HL-60/S4 (cell line): ENCODE results near the gene CTNND2.

Experiments used
- in situ Hi-C: fragments of 300-500 bp; cut with MboI; formaldehyde crosslinking; loops from 2 replicates; pipeline ENCODE4 v1.14.3; 2022; ENCODE audit warnings: low sequenced_read_pairs

CTNND2 gene, protein sequence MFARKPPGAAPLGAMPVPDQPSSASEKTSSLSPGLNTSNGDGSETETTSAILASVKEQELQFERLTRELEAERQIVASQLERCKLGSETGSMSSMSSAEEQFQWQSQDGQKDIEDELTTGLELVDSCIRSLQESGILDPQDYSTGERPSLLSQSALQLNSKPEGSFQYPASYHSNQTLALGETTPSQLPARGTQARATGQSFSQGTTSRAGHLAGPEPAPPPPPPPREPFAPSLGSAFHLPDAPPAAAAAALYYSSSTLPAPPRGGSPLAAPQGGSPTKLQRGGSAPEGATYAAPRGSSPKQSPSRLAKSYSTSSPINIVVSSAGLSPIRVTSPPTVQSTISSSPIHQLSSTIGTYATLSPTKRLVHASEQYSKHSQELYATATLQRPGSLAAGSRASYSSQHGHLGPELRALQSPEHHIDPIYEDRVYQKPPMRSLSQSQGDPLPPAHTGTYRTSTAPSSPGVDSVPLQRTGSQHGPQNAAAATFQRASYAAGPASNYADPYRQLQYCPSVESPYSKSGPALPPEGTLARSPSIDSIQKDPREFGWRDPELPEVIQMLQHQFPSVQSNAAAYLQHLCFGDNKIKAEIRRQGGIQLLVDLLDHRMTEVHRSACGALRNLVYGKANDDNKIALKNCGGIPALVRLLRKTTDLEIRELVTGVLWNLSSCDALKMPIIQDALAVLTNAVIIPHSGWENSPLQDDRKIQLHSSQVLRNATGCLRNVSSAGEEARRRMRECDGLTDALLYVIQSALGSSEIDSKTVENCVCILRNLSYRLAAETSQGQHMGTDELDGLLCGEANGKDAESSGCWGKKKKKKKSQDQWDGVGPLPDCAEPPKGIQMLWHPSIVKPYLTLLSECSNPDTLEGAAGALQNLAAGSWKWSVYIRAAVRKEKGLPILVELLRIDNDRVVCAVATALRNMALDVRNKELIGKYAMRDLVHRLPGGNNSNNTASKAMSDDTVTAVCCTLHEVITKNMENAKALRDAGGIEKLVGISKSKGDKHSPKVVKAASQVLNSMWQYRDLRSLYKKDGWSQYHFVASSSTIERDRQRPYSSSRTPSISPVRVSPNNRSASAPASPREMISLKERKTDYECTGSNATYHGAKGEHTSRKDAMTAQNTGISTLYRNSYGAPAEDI (N-terminal part only)

DNA sequence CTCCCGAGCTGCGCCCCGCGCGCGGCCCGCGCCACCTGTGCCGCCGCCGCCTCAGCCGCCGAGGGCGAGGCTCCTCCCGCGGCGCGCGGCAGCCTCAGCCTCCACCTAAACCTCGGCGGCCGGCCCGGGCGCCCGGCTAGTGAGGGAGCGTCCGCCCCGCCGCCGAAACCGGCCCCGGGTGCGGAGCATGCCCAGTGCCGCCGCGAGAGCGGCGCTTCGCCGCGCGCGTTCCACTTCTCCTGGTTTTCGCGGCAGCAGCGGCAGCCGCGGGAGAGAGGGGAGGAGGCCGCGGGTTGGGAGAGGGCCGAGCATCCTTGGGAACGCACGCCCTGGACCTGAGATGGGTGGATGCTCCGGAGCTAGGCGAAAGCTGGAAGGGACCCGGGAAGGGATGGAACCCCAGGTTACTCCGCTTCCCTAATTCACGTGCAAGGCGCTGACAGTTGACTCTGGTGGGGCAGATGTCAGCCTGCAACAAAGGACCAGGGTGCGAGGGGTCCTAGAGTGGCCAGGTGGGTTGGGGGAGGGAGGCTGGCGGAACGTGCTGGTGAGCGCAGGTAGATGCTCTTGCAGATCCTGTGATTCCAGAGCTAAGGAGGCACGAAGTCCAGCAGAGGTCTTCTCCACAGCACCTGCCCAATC lies at the start of gene CTNND2:
TSS of gene CTNND2 (minus strand) at position 182 of the 642 bp plus-strand sequence. CDS start 593 bp downstream, outside the sequence.
- in situ Hi-C loops = no loop called here

DNA sequence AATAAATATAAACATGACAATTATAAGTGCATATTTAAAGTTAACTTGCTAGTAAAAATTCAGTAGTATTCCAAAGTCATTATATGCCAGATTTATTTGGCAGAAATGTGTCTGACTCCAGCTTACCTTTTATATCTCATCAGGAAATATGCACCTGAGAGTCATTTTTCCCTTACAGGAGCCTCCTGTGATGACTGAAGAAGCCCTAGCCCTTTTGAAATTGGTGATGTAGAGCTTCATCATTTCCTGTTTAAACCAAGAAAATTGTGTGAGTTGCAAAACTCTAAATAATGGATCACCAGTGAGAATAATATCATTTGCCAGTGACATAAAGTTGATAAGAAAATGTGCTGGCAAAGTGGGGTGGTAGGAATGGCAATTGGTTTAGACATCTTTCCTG lies 42.1 kb upstream of the CTNND2 start:
- in situ Hi-C loops = no loop called here

DNA sequence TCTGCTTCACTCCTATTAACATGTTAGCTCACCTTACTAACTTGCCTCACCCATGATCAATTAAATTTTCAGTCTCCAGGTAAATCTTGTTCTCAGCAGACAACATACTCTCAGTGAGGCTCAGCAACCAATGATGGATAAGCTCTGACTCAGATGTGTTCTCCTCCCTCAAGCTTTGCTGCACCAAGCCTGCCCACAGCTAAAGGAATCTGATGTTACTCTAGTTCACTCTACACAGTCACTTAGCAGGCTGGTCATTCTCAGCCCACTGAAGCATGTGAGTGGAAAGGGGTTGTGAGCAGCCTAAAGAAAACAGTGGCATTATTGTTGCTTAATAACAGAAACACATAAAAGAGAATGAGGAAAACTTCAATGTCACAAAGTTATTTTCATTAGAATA lies 37.3 kb upstream of the CTNND2 start:
- in situ Hi-C loops = no loop called here

DNA sequence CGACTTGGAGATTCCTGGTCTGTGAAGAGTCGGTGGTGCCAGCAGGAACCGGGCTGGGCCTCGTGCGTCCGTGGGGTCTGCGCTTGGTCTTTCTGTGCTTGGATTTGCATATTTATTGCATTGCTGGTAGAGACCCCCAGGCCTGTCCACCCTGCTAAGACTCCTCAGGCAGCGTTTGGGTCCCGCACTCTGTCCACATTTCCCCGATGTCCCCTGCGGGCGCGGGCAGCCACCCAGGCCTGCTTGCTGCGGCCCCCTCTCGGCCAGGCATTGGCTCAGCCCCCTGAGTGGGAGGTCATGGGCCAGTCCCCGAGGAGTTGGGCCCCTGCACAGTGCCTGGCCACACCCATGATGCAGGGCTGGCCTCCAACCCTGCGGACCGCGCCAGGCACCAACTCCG lies 27.4 kb upstream of the CTNND2 start:
- in situ Hi-C loops = no loop called here

DNA sequence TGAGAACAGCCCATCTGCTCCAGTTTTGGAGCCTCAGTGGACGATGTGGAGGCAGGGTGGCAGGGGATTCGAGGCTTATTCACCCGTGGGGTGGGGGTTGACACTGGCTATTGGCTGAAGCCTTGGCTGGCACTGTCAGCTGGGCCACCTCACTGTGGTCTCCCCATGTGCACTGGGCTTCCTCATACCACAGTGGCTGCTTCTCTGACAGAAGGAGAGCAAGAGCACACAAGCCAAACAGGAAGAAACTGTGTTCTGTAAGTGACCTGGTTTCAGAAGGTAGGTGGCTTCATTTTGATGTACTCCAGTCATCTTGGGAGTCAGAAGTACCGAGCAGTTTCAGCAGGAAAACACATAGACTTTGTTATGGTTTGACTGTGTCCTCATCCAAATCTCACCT lies 24.7 kb upstream of the CTNND2 start:
- in situ Hi-C loops = no loop called here

DNA sequence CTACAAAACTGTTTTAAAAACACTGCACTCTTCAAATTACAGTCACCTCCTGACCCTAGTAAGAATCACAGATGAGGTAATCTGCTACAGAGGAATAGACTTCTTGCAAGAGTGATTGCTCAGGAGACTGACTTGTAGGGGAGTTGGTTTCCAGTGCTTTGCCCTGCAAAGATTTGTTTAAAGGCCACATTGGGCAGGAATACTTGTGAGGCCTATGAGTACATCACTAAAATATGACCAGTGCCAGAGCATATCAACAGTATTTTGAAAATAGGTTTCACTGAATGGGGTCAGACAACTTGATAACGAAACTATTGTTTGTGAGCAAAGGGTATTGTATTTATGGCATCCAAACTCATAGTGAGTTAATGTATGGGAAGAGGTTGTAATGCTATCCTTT lies 21.5 kb upstream of the CTNND2 start:
- in situ Hi-C loops = no loop called here

DNA sequence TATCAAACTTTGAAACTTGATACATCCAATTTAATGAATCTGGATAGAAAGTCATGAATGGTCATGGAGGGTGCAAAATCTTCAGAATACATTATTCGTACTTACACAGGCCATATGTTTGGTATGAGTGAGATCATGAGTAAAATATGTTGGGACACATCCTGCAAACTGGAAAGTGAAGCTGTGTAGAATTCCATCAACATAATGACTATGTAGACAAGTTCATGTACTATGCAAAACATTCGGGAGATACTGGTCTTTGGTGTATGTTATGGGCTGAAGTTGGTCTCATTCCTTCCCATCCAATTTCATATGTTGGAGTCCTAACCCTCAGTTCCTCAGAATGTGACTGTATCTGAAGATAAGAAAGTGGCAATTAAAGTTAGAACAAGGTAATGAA lies 18.1 kb upstream of the CTNND2 start:
- in situ Hi-C loops = no loop called here

DNA sequence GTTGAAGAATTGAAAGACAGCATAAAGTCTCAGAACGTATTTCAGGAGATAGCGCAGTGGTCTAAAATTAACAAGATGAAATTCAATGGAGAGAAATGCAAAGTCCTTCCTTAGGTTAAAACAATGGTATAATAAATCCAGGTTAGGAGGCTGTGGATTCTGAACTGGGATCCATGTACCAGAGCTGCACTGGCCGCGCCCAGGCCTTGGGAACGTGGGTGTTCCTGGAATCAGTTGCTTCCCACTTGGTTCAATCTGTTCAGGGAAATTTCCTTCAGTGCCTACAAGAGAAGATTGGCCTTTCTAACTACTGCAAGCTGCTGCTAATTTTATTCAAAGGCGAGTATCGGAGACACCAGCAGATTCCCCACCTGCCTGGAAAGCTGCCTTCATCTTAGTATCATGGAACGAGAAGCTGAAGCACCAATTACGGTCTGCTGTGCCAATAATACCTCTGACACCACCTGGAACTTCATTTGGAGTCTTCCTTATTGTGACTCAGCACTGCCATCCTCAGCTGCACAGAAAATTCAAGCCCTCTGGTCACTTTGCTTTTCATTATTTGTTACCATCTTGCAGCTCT lies 14.3 kb upstream of the CTNND2 start:
- in situ Hi-C loops = no loop called here

DNA sequence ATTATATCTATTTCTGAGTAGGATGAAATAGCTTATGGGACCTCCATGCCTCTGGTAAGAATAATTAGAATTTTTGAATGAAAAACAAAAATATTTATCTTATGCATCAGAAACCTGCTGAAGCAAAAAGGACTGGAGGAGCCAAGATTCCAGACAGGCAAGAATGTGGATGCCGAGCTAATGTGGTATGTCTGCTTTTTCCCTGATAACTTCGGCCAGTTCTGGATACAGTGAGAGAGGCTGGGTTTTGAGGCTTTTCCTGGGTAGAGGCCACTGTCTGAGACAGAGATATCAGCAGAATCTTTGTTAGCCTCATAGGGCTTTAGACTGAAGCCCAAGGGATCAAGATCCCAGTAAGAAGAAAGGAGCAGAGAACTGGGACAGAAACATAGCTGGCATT lies 5.2 kb upstream of the CTNND2 start:
- in situ Hi-C loops = no loop called here

DNA sequence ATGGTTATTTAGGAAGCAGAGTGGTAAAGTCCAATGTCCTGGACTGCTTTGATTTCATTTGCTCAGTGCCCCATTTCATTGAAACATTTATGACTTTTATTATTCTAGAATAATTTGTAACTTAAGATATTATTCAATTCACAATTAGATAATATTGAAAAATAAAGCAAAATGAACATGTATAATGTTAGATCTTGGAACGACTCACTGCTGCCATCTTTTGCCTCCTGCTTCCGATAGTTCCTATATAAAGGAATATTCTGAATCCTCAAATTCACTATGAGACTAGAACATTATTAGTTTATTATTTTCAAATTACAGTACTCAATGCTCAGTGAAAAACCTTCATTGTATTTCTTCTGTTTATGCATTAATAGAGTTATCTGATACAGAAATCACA lies 2.3 kb upstream of the CTNND2 start:
- in situ Hi-C loops = no loop called here

DNA sequence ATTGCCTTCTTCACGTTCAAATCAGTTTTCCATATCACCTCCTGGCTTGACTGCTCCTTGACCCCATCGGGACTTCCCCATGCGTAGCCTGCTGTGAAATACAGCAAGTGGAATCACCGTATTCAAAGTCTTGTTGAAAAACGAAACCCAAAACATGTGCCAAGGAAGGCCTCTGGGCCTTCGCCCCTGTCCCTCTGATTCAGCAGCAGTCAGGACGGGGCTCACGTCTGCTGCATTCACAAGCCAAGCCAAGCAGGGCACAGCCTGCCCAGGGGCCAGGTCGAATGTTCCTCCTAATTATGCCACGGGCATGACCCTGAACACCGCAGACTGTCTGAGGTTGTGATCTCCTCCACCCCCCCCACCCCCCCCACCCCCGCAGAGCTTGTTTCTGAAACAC lies 960 bp upstream of the CTNND2 start:
- in situ Hi-C loops = no loop called here

DNA sequence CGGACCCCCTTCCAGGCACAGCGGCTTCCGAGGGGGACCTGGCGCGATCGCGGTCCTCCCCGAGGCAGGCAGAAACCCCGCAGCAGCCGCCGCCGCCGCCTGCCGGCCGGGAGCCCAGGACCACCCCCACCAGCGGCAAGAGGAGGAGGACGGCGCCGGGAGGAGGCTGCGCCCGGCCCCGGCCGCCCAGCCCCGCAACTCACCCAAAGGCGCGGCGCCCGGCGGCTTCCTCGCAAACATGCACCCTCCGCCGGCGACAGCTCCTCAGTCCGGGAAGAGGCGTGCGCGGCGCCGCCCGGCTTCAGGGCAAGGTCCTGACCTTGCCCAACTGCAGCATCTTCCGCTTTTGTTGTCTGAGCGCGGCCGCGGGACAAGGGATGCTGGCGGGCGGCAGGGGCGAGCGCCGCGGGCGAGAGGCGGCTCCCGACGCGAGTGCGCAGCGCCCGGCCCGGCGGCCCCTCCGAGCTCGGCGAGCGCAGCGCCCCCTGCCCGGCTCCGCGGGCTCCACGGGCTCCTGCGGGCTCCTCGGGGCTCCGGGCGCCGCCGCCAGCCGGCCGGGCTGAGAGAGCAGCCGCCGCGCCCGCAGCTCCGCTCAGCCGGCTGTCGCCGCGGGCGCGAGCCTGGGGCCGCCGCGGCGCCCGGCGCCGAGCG lies 507 bp downstream of the CTNND2 start:
- in situ Hi-C loops = no loop called here

DNA sequence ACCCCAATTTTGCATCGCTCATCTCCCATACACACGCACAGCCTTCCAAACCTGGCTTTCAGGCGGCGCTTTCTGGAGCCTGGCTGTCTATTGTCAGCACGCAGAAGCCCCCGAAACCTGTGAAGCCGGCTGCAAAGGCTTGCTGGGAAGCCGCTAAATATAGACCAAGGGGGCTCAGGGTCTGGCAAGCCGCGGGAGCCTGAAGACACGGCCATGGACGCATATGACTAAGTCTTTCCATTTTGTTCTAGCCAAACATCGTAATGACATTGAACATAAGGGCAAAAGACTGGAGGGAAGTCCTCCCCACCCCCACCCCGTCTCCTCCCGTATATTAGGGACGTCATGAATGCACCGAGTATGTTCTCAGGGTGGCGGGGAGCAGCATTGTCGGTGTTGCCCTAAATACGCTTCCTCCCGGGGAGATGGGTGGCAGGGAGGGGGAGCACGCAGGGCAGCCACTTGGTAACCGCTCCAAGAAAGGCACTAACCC lies 1.1 kb downstream of the CTNND2 start:
- in situ Hi-C loops = no loop called here

DNA sequence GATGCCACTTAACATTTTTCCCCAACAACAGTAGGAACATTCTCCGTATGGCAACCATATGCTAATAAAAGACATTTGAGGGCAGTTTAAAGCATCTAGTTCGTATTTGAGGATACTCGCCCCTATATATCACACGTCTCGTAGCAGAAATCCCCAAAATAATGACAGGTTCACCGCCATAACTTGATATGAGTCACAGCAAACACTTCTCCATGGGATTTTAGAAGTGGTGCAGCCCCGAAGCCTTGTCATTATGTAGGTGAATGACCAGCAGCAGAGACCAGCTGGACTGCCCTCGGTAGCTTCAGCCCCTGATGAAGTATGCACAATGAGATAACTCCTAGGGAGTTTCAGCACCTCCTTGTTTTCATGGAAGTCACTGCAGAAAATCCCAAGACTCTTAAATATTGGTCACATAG lies 2.0 kb downstream of the CTNND2 start:
- in situ Hi-C loops = no loop called here

DNA sequence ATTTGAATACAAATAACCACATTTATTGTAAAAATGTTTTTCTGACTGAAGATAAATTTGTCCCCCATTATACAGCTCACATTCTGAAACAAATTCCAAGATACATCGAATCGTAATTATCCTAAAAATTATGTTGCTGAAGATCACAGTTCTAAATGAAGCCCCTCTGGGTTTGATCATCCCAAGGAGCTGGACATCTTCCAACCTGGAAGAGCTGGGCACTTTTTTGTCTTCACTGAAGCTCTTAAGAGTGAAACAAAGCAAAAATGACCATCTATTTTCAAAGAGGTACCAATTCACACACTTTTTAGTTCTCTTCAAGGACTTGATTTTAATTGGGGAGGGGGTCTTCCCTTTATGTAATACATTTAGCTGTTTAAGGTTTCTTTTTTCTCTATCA lies 5.5 kb downstream of the CTNND2 start:
- in situ Hi-C loops = no loop called here

DNA sequence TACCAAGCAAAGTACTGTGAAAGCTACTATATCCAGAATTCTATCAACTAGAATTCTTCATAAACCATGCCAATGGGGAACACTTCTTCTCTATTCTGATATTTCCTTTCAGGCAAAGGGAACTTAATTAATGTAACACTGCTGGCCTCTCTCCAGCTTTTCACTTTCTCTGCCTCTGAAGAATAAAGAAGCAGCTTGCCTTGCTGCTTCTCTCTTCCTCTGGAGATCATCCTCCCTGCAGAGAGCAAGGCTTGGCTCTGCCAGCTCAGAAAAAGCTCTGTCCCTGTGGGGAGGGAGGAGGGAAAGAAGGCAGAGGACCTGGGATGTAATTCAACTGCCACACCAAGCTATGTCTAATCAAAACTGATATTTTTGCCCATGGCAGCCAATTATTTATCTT lies 6.5 kb downstream of the CTNND2 start:
- in situ Hi-C loops = no loop called here

DNA sequence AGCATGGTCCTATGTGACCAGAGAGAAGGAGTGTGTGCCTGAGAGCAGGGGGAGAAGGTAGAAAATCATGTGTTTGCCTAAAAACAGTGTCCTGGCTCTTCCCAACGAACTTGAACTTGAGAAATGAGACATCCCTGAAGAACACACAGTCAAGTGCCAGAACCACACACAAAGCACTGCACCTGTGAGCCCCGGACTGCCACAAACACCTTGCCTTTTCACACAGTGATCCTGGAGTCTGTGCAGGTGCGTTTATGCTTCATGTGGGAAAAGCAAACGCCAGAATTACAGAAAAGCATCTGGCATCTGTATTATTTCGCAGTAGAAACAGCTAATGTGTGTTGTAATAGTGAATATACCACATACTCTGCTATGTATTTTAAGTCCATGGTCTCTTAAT lies 9.3 kb downstream of the CTNND2 start:
- in situ Hi-C loops = no loop called here

DNA sequence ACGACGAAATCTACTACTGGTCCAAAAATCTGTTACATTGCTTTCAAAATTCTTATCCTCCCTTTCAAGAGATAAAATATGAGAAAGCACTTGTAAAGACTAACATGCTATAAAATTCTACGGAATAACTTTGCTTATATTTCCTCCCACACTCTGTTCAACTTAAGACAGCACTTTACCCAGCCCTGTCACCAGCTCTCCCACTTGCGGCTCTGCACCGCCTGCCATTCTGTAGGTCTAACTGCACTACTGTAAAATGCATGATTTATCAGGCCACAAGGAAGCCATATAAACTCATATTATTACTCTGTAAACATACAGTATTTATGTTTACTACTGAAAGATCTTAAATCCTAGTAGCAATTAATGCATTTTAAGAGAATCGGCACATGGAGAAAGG lies 11.4 kb downstream of the CTNND2 start:
- in situ Hi-C loops = no loop called here

DNA sequence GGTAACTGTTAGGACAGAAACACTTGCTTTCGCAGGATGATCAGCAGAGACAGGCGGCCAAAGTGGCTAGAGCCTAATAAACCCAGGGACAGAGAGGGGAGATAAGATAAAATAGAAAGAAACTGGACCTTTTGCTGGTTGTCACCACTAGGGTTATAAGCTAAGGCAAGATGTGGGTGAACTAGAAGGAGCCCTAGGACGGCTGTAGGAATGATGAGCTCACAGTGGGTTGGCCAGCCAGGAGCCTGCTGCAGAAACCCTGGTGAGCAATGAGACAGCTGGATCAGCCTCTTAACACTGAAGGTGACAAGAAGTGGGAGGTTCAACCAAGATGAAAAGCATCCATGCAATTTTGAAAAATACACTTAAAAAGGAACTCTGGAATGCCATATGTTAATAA lies 13.5 kb downstream of the CTNND2 start:
- in situ Hi-C loops = no loop called here

DNA sequence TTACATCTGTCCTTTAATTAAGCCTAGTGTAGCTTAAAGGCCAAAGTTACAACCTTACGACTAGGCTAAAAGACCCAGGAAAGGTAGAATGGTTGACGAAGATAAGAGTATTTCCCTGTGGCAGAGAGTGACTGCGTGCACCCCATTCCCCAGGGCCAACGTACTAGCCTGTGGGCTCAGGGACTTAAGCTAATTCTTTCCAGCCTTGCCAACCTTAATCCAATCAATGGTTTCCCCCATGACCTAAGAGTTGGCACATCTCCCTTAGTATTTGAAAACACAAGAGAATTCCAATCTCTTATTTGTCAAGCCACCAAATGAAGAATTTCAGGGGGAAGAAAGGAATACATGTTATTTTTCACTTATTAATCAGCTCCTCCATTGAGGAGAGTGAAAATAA lies 16.0 kb downstream of the CTNND2 start:
- in situ Hi-C loops = no loop called here
